DLD1 (cell line): ENCODE measurements around the gene DPYD.
"Not testable (repeated sequence)": the region's sequence is repeated elsewhere in the genome, so short reads cannot be mapped to it uniquely, and the experiment has no call there.

Experiments used
- in situ Hi-C: cut with HindIII; loops from 2 replicates; pipeline ENCODE4 v1.10.0; 2017; ENCODE audit warnings: low sequenced_read_pairs

DPYD gene

GRCh38 chr1:97379387-97380075, 541.3 kb downstream of the DPYD start:
- in situ Hi-C loops, result no loop called here

- in situ Hi-C loops, result no loop called here
Measured at GRCh38 chr1:97378596-97378995, 542.2 kb downstream of the DPYD start.

GRCh38 chr1:97377432-97378034, 543.3 kb downstream of the DPYD start:
- in situ Hi-C loops, result no loop called here

DNA sequence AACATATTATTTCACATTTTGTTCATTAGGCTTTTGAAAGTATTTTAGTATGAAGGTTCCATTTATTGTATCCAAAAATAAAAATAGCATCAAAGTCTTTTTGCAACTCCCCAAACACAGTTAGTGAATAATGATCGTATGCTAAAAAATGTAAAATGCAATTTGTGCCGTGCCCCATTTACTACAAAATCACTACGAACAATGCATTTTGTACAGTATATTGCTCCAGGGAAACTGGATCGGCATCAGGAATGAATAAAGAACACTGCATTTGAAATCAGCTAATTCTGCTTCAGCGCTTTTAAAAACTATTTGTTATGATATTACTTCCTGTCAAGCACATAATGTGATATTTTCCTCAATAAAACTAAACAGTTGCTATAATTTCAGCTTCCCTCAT, 547.8 kb downstream of the DPYD start:
- in situ Hi-C loops, result no loop called here

GRCh38 chr1:97372531-97372930, 548.3 kb downstream of the DPYD start:
- in situ Hi-C loops, result no loop called here

DNA sequence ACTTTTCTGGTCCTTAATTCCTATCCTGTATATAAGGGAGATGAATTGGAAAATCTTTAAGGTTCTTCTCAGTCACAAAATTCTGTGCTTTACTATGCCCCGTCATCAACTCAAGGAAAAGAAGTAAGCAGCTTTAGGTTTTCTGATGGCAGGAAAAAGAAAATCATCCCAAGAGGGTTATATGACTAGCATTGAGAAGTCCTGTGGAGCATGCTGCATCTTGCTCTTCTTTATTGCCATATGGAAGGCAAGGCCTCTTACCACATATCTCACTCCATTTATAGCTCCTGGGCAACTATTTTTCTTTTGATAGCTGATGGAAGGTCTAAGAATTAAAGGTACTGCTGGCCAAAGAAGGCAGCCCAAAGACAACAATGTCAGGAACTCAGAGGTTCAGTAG, 552.5 kb downstream of the DPYD start:
- in situ Hi-C loops, result no loop called here

GRCh38 chr1:97366984-97367383, 553.9 kb downstream of the DPYD start:
- in situ Hi-C loops, result no loop called here

GRCh38 chr1:97365026-97365425, 555.8 kb downstream of the DPYD start:
- in situ Hi-C loops, result no loop called here

DNA sequence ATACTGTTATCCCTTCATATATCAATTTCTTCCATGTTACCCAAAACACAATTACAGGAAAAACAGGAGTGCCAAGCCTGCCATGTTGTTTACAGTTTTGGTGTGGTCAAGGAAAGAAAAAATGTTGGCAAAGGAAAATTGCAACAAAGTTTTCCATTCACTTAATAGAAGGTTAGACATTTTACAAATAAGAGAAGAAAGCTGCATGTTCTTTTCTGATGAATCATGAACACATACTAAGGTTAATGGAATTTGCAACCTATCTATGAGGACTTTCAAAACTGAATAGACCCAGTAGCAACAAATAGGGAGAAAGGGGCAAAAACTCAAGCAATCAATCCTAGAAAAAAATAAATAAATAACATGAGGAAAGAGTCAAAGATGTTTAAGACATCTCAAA, 556.7 kb downstream of the DPYD start:
- in situ Hi-C loops, result no loop called here

GRCh38 chr1:97356309-97356708, 564.5 kb downstream of the DPYD start:
- in situ Hi-C loops, result no loop called here

- in situ Hi-C loops, result no loop called here
Measured at GRCh38 chr1:97352936-97353382, 567.9 kb downstream of the DPYD start.

GRCh38 chr1:97351846-97352245, 569.0 kb downstream of the DPYD start:
- in situ Hi-C loops, result no loop called here

DNA sequence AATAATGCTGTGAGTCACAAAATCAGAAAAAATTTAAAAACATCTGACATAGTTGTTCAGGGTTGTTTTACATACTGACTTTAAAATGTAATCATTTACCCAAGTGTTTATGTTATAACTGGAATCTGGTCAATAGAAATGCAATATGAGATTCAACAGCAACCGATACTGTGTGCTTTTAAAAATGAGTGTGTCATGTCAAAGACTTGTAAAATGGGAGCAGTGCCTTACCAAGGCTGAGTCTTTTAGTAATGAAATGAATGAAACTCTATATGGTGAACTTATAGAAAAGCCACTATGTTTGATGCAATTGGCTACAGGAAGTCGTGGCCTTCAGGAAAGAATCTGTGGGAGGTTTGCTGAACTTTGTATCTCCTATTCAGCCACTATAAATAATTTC, 570.2 kb downstream of the DPYD start:
- in situ Hi-C loops, result no loop called here

- in situ Hi-C loops, result no loop called here
Measured at GRCh38 chr1:97350241-97350640, 570.6 kb downstream of the DPYD start.

DNA sequence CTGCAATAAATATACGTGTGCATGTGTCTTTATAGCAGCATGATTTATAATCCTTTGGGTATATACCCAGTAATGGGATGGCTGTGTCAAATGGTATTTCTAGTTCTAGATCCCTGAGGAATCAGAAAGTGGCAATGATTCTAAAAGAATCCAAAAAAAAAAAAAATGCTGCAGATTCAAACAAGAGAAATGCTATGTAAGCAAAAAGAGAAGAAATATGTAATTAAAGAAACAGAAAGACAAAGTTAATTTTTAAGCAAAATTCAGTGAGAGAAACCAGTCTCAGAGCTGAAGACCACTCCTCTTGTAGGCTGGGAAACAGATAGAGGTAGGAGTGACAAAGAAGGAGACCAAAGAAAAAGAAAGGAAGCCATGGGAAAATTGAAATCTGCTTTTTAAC, 571.0 kb downstream of the DPYD start:
- in situ Hi-C loops, result not testable (repeated sequence)

- in situ Hi-C loops, result no loop called here
Measured at GRCh38 chr1:97348599-97349265, 572.1 kb downstream of the DPYD start.

- in situ Hi-C loops, result no loop called here
Measured at GRCh38 chr1:97340951-97341350, 579.9 kb downstream of the DPYD start.

- in situ Hi-C loops, result no loop called here
Measured at GRCh38 chr1:97338347-97338746, 582.5 kb downstream of the DPYD start.

DNA sequence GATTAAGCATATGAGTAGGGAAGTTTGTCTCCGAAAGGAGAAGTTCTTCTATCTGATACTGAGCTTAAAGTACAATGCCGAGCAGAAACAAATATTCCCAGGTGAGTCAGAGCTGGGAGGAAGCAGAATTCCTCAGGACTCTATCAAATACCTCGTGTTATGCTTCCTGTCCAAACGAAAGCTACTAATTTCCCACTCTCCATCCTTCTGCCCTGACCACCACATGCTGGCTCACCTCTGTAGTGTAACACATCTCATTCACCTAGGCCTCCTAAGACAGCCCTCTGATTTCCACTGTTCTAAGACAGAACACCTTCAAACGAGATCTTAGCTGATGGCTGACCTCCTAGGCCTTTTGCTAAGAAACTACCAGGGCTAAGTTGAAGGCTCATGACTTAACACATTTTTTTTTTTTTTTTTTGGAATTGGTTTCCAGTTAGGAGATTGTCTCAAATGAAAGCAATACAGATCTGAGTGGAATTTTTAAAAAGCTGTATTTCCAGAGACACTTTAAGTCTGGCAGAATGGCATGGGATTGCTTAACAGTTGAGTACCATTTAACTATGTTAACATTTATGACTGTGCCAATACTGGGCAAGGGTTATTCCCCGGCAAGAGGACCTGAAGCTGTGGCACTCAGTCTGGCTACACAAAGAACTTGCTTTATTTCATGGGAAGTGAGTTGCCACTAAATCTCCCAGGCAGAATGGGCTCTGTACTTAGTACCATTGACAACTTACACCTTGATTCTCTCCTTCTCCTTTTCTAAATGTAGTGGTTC, 583.4 kb downstream of the DPYD start:
- in situ Hi-C loops, result no loop called here

DNA sequence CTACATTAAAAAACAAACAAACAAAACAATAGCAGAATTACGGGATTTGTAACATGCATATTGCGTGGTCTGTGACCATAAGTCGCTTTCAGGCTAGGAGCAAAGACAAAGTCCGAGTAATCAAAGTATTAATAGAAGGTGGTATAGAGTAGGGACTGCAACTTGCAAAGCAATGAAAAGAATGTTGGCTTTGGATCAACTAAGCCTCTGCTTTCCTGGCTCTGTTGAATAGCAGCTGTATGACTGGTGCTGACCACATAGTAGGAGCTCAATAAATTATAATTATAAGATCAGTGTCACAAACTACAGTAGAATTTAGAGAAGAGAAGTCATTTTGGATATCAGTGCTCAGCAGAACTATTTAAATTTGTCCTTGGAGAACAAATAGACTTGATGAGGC, 586.4 kb downstream of the DPYD start:
- in situ Hi-C loops, result no loop called here

GRCh38 chr1:97332716-97333115, 588.1 kb downstream of the DPYD start:
- in situ Hi-C loops, result no loop called here
